ENCODE measurements around the gene NUMB.

Gene NUMB

GRCh38 chr14:73243341-73243740 lies 215.0 kb downstream of the NUMB start:
- no peak for DNase-seq

GRCh38 chr14:73242357-73242901 lies 215.9 kb downstream of the NUMB start:
- peak; percentile 37 for DNase-seq

- DNase-seq: peak; percentile 41
Observed at GRCh38 chr14:73241481-73242165, 216.7 kb downstream of the NUMB start.

- peak; percentile 43 for DNase-seq
Observed at GRCh38 chr14:73240816-73241480, 217.4 kb downstream of the NUMB start.

GRCh38 chr14:73239393-73240241 lies 218.7 kb downstream of the NUMB start:
- no peak for DNase-seq

GRCh38 chr14:73238941-73239340 lies 219.4 kb downstream of the NUMB start:
- DNase-seq: no peak

- no peak for DNase-seq
Observed at GRCh38 chr14:73238424-73238852, 219.9 kb downstream of the NUMB start.

- no peak for DNase-seq
Observed at GRCh38 chr14:73237786-73238423, 220.4 kb downstream of the NUMB start.

- DNase-seq: no peak
Observed at GRCh38 chr14:73237219-73237785, 221.0 kb downstream of the NUMB start, which contains the start of gene PAPLN. TSS of gene PAPLN (plus strand) at chr14:73237506. CDS start at chr14:73239779, 2,273 bp downstream.

- no peak for DNase-seq
Observed at GRCh38 chr14:73236752-73237218, 221.6 kb downstream of the NUMB start.

GRCh38 chr14:73236157-73236556 lies 222.2 kb downstream of the NUMB start:
- no peak for DNase-seq

GRCh38 chr14:73235531-73236155 lies 222.7 kb downstream of the NUMB start:
- no peak for DNase-seq

- no peak for DNase-seq
Observed at GRCh38 chr14:73234586-73235394, 223.6 kb downstream of the NUMB start.

GRCh38 chr14:73234029-73234428 lies 224.3 kb downstream of the NUMB start:
- DNase-seq: no peak

- no peak for DNase-seq
Observed at GRCh38 chr14:73233564-73233963, 224.8 kb downstream of the NUMB start.

- DNase-seq: no peak
Observed at GRCh38 chr14:73232984-73233383, 225.4 kb downstream of the NUMB start.

- DNase-seq: no peak
Observed at GRCh38 chr14:73231981-73232851, 226.1 kb downstream of the NUMB start.

- DNase-seq: no peak
Observed at GRCh38 chr14:73230051-73230450, 228.3 kb downstream of the NUMB start.

Measured in right forelimb (tissue), 1 donor.